HG02840 (cell line): ENCODE results near the gene KIR2DL1.
"Not testable (repeated sequence)": the region's sequence is repeated elsewhere in the genome, so short reads cannot be mapped to it uniquely, and the experiment has no call there.

Experiments used
- ATAC-seq: cut with Tn5 transposase; IDR thresholded peaks from one replicate; pipeline ENCODE4 v1.9.1; 2021; ENCODE audit warnings: mild to moderate bottlenecking, moderate library complexity, moderate number of reproducible peaks; ENCODE audit not compliant: unreplicated experiment, low FRiP score

The KIR2DL1 gene

DNA sequence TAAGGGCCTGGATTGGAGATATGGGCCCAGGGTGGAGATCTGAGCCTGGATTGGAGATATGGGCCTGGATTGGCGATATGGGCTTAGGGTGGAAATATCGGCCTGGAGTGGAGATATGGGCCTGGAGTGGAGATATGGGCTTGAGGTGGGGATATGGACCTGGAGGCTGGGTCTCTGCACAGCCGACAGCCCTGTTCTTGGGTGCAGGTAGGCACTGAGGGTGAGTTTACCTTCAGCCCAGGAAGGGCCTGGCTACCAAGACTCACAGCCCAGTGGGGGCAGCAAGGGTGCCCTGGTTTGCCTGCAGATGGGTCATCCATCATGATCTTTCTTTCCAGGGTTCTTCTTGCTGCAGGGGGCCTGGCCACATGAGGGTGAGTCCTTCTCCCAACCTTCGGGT, 918 bp downstream of the KIR2DL1 start:
- ATAC-seq, result not testable (repeated sequence)

DNA sequence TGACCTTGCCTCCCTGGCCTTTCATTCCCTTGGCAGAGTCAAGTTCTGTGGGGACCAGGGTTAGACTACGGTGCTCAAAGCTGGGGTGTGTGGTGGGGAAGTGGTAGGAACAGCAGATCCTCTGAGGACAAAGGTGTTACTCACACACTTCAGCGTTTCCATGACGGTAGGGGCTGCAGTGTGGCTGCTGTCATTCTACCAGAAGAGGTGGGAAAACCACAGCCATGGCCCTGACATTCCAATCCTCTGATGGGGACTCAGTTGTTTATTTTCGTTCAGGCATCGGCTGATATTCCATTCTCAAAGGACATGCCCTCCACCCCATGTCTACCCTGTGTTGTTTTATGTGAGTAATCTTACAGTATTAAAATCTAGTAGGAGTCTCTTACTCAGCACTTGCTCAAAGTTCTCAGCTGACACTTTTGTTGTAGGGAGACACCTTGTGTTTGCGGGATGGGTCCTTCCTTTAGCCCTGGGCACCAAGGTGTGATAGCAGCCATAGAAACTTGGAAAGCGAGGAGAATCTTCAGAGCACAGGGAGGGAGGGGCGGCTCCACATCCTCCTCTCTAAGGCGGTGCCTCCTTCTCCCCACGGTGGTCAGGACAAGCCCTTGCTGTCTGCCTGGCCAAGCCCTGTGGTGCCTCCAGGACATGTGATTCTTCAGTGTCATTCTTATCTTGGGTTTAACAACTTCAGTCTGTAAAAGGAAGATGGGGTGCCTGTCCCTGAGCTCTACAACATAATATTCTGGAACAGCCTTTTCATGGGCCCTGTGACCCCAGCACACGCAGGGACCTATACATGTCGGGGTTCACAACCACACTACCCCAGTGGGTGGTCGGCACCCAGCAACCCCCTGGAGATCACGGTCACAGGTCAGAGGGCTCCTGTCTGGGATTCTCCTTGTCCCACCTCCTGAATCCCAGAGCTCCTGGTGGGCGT, 1.7 kb downstream of the KIR2DL1 start:
- not testable (repeated sequence) for ATAC-seq

DNA sequence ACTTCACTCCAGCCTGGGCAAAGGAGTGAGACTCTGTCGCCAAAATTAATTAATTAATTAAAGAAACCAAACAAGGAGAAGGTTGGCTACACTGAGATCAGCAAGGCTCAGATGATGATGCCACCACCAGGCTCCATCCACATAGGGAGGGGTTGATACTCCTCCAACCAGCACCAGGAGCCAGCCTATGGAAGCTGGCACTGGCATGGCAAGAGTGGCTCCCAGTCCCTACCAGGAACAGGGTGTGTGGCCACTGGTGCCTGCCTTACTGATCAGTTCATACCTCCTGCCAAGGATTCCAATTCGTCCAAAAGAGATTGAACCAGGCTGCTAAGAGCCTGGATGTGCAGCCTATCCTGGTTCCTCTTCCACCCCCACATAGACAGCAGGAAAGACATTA, 3.1 kb downstream of the KIR2DL1 start:
- not testable (repeated sequence) for ATAC-seq

GRCh38 chr19:54775095-54775815, 5.7 kb downstream of the KIR2DL1 start:
- not testable (repeated sequence) for ATAC-seq

- not testable (repeated sequence) for ATAC-seq
These were observed 6.2 kb downstream of the KIR2DL1 start for GRCh38 chr19:54775830-54776229.

GRCh38 chr19:54777851-54778250, 8.3 kb downstream of the KIR2DL1 start:
- ATAC-seq, result not testable (repeated sequence)

DNA sequence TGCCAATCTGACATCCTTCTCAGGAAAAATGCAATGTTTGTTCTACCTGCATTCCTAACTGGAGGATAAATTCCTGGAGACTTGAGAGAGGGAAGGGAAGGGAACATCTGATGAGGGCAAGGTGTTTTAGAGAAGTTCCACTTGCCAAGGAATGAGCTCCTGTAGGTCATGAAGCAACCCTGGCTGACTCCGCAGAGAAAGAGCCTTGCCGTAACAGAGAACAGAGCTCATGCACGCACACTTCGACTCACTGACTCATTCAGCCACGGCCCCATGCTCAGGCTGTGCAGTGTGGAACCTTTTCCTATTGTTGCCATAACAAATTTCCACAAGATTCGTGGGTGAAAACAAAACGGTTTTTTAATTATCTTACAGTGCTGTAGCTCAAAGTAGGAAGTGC, 9.3 kb downstream of the KIR2DL1 start:
- not testable (repeated sequence) for ATAC-seq

DNA sequence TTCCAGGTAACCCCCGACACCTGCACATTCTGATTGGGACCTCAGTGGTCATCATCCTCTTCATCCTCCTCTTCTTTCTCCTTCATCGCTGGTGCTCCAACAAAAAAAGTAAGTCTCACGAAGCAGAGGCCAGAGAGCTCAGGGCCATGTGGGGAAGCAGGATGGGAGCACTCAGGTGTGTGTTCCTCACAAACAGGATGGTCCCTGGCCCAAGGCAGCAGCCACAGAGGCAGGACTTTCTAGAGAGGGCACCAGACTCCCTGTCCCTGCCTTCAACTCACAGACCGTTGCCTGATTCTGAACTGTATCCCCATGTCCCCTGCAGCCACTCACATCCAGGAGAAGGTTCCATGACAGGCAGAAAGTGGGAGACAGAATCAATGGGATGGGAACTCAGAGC, 13.3 kb downstream of the KIR2DL1 start:
- ATAC-seq, result not testable (repeated sequence)

- ATAC-seq, result not testable (repeated sequence)
These were observed 16.6 kb downstream of the KIR2DL1 start for GRCh38 chr19:54786091-54786723.

- ATAC-seq, result not testable (repeated sequence)
These were observed 18.6 kb downstream of the KIR2DL1 start for GRCh38 chr19:54788154-54788553.

- no peak for ATAC-seq
These were observed 21.1 kb downstream of the KIR2DL1 start for GRCh38 chr19:54790711-54791110.

DNA sequence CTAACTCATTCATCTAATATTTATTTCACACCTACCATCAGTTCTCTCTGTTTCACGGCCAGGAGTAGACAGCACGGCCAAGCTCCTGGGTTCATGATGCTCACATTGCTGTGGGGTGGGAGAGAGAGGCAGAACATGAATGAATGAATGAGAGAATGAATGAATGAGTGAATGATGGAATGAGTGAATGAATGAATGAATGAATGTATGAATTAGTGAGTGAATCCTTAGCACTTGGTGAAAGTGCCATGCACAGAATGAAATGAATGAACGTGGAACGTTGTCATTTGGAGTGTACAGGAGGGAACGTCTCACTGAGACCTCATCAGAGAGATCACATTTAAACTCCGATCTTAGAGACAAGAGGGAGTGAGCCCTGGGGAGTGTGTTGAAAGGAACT, 21.9 kb downstream of the KIR2DL1 start:
- no peak for ATAC-seq

GRCh38 chr19:54792814-54793213, 23.2 kb downstream of the KIR2DL1 start:
- no peak for ATAC-seq

GRCh38 chr19:54795758-54796157, 26.2 kb downstream of the KIR2DL1 start:
- no peak for ATAC-seq

- ATAC-seq, result no peak
These were observed 33.8 kb downstream of the KIR2DL1 start, which contains the start of gene KIR2DL4 for GRCh38 chr19:54803410-54803809. KIR2DL4 (plus strand) TSS chr19:54803610; CDS start chr19:54803652, 42 bp downstream.

GRCh38 chr19:54804101-54804500, 34.5 kb downstream of the KIR2DL1 start:
- no peak for ATAC-seq

DNA sequence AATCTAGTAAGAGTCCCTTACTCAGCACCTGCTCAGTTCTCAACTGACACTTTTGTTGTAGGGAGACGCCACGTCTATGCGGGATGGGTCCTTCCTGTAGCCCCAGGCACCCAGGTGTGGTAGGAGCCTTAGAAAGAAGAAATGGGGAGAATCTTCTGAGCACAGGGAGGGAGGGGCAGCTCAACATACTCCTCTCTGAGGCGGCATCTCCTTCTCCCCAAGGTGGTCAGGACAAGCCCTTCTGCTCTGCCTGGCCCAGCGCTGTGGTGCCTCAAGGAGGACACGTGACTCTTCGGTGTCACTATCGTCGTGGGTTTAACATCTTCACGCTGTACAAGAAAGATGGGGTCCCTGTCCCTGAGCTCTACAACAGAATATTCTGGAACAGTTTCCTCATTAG, 35.0 kb downstream of the KIR2DL1 start:
- no peak for ATAC-seq

DNA sequence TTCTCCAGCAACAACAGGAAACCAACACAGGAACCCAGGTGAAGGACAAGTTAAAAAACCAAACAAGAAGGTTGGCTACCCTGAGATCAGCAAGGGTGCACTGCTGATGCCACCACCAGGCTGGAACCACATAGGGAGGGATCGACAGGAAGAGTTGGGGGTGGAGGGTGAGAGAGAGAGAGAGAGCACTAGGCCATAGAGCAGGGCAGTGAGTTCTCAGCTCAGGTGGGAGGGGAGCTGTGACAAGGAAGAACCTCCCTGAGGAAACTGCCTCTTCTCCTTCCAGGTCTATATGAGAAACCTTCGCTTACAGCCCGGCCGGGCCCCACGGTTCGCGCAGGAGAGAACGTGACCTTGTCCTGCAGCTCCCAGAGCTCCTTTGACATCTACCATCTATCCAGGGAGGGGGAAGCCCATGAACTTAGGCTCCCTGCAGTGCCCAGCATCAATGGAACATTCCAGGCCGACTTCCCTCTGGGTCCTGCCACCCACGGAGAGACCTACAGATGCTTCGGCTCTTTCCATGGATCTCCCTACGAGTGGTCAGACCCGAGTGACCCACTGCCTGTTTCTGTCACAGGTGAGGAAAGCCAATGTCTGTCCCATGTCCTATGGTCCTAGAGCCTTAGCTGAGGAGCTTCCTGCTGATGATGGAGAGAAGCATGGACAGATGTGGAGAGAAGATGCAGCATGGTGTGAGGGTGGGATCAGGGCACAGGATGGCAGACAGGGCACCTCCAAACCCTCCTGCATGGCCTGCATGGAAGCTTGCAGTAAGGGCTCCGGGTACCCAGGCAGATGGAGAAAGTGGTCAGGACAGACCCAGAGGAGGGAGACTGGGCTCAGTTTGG, 36.3 kb downstream of the KIR2DL1 start:
- ATAC-seq, result no peak

- ATAC-seq, result no peak
These were observed 36.9 kb downstream of the KIR2DL1 start for GRCh38 chr19:54806516-54806838.

DNA sequence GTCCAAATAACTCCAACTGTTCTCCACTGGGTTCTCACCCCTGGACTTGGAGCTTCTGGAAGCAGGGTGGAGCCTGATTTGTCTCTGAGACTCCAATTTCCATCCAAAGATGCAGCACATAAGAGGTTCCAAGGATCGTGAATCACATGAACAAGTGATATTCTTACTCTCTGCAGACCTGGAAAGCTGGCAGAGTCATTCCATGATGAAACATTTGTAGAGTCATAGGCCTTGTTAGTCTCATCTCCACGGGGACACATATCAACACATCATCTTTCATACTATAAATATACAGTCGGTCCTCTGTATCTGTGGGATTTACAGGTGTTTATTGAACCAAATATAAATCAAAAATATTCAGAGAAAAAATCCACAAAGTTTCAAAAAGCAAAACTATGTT, 45.0 kb downstream of the KIR2DL1 start:
- ATAC-seq, result not testable (repeated sequence)
